Sigmoid colon (tissue), 4 donors: Measurements from ENCODE around the gene DAPK2.

Experiments
- CTCF ChIP-seq, 4 experiments: fragments of 450-650 bp in 3 of 4; fragments of 200-600 bp in 1 of 4; IDR thresholded peaks; one replicate each; pipeline ENCODE4 v1.5.1; 2016 to 2019; ENCODE audit warnings: antibody characterized with exemption in 4 of 4, mild to moderate bottlenecking in 3 of 4, moderate library complexity in 2 of 4
- EP300 ChIP-seq, 4 donors: sonication (generic); formaldehyde crosslinking; IDR thresholded peaks; one replicate each; pipeline ENCODE4 v1.6.1; 2017; ENCODE audit warnings: antibody characterized with exemption in 4 of 4
- POLR2A ChIP-seq, 2 donors: fragments of 450-650 bp; IDR thresholded peaks; one replicate each; pipeline ENCODE4 v1.6.1; 2016; ENCODE audit warnings: antibody characterized with exemption in 2 of 2, mild to moderate bottlenecking in 2 of 2, moderate library complexity in 2 of 2
- POLR2AphosphoS5 ChIP-seq, 4 donors: sonication (generic); formaldehyde crosslinking; IDR thresholded peaks; one replicate each; pipeline ENCODE4 v1.6.1; 2017; ENCODE audit warnings: antibody characterized with exemption in 4 of 4

DNA sequence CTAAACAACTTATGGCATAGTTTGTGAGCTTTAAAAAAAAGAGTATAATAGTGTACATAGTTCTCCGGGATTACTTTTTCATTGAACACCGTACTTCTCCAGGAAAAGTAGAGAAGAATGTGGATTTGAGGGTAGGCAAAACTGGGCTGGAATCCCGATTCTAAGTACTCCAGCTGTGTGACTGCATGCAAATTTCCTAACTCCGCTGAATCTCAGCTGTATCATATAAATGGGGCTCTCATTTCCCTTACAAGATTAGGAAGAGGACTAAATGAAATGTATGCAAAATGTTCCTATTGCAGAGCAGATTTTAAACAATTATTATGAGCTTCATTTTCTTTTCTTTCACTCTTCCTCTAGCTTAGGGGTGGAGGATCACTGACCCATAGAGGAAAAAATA is 142.2 kb downstream of the DAPK2 start:
- TF ChIP-seq EP300 (IDR thresholded peaks at IDR 0.05) (no peak), CTCF (IDR thresholded peaks at IDR 0.05) (no peak), POLR2A (IDR thresholded peaks at IDR 0.05) (no peak), POLR2AphosphoS5 (IDR thresholded peaks at IDR 0.05) (no peak)
